ENCODE measurements around the gene SORCS2.
A peak's percentile ranks its signal among the peaks of the same experiment; 100 is the strongest.

Gene SORCS2

GRCh38 chr4:7777871-7778509, 585.7 kb downstream of the SORCS2 start:
- no peak for TF ChIP-seq CTCF (IDR thresholded peaks at IDR 0.05; ENCODE audit: low read depth, low read length)
- H3K4me3 ChIP-seq (ENCODE audit: low read depth, low read length) = no peak overlapping the region

GRCh38 chr4:7778510-7779431, 586.4 kb downstream of the SORCS2 start:
- TF ChIP-seq CTCF (IDR thresholded peaks at IDR 0.05; ENCODE audit: low read depth, low read length) = no peak
- peak overlapping the region; percentile 2 for H3K4me3 ChIP-seq (ENCODE audit: low read depth, low read length)

- no peak for TF ChIP-seq CTCF (IDR thresholded peaks at IDR 0.05; ENCODE audit: low read depth, low read length)
- no peak overlapping the region for H3K4me3 ChIP-seq (ENCODE audit: low read depth, low read length)
Measured at GRCh38 chr4:7779432-7779768, 587.1 kb downstream of the SORCS2 start.

GRCh38 chr4:7780751-7781348, 588.5 kb downstream of the SORCS2 start:
- H3K4me3 ChIP-seq (ENCODE audit: low read depth, low read length) = no peak overlapping the region
- no peak for TF ChIP-seq CTCF (IDR thresholded peaks at IDR 0.05; ENCODE audit: low read depth, low read length)

- no peak for TF ChIP-seq CTCF (IDR thresholded peaks at IDR 0.05; ENCODE audit: low read depth, low read length)
Measured at GRCh38 chr4:7781366-7781765, 589.0 kb downstream of the SORCS2 start.

GRCh38 chr4:7781993-7782392, 589.7 kb downstream of the SORCS2 start:
- H3K4me3 ChIP-seq (ENCODE audit: low read depth, low read length) = no peak overlapping the region
- TF ChIP-seq CTCF (IDR thresholded peaks at IDR 0.05; ENCODE audit: low read depth, low read length) = no peak

More at GRCh38 chr4:7781366-7781765, 589.0 kb downstream of the SORCS2 start:
- H3K4me3 ChIP-seq (ENCODE audit: low read depth, low read length) = no peak overlapping the region

GRCh38 chr4:7782783-7783182, 590.4 kb downstream of the SORCS2 start:
- no peak overlapping the region for H3K4me3 ChIP-seq (ENCODE audit: low read depth, low read length)
- TF ChIP-seq CTCF (IDR thresholded peaks at IDR 0.05; ENCODE audit: low read depth, low read length) = no peak

Data from WI38 (cell line).